HG03097 (cell line): ENCODE results near the gene NDUFB3.
"Not testable (repeated sequence)": the region's sequence is repeated elsewhere in the genome, so short reads cannot be mapped to it uniquely, and the experiment has no call there.

Experiments used
- ATAC-seq: cut with Tn5 transposase; IDR thresholded peaks from one replicate; pipeline ENCODE4 v1.9.1; 2021; ENCODE audit not compliant: unreplicated experiment, low FRiP score

The NDUFB3 gene

DNA sequence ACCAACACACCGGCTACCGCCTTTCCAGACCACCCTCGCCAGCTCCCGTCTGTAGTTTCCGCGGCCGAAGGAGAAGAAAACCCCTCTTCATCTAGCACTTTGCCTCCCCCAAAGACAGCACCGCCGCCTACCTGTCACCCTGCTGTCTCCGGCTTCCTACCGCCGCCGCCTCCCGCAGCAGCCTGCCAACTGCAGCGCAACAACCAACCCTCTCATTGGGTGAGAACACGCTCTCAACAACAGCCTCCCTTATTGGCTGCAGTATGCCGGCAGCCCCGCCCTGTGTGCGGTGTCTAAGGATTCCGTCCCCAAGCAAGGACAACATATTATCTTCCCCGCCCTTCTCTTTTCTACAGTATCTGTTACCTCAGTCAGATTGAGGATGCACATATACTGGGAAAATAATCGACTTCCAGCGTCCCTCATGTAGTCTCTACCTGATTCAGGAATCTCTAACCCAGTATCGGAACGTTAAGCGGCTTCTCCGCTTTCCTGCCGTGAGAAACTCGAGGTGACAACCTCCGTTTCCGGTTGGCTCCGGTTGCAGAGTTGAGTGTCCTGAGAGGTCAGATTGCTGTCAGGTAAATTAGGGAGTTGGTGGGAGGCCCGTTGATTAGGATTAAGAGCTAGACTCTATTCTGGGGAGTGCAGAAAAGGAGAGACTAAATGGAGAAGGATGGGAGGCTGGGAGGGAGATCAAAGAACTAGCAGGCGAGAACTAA, at the start of gene NDUFB3, which contains the start of gene HYCC2:
NDUFB3 (plus strand) TSS at position 523 of the 722 bp plus-strand sequence. CDS start 6,882 bp downstream, outside the sequence.
HYCC2 (minus strand) TSS at position 193 of the 722 bp plus-strand sequence. CDS start 47,662 bp downstream, outside the sequence.
- ATAC-seq, result peak; percentile 92

DNA sequence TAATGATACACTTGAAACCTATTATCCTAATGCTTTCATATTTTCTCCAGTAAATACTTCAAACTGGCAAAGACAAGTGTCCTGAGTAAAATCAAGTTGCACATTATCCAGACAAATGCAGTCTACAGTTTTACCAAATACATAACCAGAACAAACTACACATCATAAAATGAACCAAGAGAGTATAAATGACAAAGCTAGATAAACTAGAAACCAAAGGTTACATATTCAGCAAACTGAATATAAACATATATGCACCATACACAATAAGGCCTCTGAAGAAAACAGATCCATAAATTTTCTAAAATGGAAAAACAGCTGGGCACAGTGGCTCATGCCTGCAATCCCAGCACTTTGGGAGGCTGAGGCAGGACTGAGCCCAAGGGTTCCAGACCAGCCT, 47.3 kb upstream of the NDUFB3 start:
- no peak for ATAC-seq

DNA sequence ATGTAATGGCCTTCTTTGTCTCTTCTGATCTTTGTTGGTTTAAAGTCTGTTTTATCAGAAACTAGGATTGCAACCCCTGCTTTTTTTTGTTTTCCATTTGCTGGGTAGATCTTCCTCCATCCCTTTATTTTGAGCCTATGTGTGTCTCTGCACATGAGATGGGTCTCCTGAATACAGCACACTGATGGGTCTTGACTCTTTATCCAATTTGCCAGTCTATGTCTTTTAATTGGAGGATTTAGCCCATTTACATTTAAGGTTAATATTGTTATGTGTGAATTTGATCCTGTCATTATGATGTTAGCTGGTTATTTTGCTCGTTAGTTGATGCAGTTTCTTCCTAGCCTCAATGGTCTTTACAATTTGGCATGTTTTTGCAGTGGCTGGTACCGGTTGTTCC, 37.4 kb upstream of the NDUFB3 start:
- not testable (repeated sequence) for ATAC-seq

DNA sequence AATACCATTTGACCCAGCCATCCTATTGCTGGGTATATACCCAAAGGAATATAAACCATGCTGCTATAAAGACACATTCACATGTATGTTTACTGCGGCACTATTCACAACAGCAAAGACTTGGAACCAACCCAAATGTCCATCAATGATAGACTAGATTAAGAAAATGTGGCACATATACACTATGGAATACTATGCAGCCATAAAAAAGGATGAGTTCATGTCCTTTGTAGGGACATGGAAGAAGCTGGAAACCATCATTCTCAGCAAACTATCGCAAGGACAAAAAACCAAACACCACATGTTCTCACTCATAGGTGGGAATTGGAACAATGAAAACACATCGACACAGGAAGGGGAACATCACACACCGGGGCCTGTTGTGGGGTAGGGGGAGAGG, 33.4 kb upstream of the NDUFB3 start:
- not testable (repeated sequence) for ATAC-seq

GRCh38 chr2:201038855-201039254, 32.9 kb upstream of the NDUFB3 start:
- no peak for ATAC-seq

DNA sequence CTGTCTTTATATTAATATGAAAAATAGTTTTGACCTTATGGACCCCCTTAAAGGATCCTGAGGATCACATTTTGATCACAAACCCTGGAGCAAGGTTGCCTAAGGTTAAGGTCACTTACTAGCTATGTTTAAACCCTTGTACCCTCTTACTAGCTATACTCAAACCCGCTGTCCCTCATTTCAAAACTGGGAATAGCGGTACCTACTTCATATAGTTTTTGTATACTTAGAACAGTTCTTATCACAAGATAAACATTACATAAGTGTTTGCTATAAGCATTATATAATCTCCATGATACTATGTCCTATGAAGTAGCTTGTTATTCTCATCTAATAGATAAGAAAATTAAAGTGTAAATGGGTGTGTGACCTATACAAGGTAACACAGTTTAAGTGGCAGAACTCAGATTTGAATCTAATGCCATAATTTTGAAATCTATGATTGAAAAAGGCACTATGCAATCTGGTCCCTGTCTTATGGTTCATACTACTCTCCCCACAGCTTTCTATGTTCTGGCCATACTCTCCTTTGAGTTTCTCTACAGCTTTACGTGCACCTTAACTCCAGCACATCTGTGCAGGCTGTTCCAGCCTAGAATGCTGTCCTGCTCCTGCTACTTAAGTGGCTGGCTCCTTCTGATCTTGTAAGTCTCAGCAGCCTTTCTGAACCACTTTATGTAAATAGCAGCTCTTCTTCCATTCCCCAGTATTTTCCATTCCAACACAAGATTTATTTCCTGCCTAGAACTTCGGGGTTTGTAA, 30.8 kb upstream of the NDUFB3 start:
- no peak for ATAC-seq

- not testable (repeated sequence) for ATAC-seq
Observed at GRCh38 chr2:201042451-201042850, 29.4 kb upstream of the NDUFB3 start.

- not testable (repeated sequence) for ATAC-seq
Observed at GRCh38 chr2:201043050-201043449, 28.8 kb upstream of the NDUFB3 start.

DNA sequence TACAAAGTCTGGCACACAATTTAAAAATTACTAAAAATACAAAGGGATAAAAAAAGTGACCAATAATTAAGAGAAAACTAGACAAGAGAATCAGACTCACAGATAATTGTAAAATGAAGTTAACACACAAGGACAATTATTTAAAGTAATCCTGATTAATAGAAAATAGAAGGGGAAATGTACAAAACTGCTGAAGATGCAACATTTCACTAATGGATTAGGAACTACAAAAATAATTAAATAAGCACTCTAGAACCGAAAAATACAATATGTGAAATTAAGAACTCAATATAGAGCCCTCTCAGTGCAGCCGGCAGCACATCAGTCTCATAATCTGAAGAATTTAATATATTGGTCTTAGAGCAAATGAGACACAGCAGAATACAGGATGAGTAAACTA, 24.9 kb upstream of the NDUFB3 start:
- ATAC-seq, result no peak

- no peak for ATAC-seq
Observed at GRCh38 chr2:201049455-201049854, 22.3 kb upstream of the NDUFB3 start.

DNA sequence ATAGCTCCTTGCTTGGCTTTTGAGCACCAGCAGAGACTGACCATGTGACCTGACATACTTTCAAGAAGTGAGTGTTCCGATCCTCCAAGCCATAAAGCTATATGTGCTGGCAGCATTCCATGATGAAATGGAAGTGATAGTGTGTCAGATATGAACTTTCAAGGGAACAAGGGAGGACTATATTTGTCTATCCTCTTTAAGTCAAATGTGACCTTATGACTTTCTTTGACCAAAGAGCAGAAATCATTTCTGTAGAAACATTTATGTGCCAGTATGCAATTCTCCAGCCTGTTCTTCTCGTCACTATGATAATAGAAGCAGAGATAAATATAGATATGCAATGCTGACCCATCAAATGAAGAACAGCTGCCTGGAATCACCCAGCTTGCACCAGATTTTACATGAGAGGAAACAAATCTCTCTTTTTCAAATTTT, 14.7 kb upstream of the NDUFB3 start:
- no peak for ATAC-seq

- ATAC-seq, result no peak
Observed at GRCh38 chr2:201057715-201058248, 14.0 kb upstream of the NDUFB3 start.

GRCh38 chr2:201058914-201059313, 12.9 kb upstream of the NDUFB3 start:
- ATAC-seq, result no peak

DNA sequence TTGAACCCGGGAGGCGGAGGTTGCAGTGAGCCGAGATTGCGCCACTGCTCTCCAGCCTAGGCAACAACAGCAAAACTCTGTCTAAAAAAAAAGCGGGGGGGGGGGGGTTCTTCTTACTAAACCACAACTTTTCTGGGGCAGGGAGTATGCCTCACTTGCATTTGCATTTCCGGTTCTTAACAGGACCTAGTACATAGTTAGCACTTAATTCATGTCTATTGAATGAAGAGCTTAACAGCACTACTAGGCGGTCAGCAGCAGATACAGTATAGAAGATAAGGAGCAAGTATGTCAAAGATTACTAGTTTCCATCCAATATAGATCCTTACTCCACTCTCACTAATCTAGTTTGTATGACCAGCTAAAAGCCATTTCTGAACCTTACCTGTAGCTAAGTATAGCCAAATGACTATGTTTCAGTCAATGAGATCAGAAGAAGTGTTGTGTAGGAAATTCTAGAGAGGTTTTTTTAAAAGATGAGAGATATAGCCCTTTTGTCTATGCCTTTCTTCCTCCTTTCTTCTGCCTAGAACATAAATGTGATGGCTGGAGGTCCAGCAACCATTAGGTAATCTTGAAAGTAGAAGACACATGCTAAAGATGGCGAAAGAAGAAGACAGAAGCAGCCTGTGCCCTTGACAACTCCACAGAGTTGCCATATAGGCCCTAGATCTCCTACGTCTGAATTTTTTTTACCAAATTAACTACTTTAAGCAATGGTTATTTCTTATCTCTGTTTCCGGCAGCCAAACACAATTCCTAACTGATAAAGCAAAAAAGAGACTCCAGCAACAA, 11.6 kb upstream of the NDUFB3 start:
- ATAC-seq, result no peak

GRCh38 chr2:201063516-201063915, 8.3 kb upstream of the NDUFB3 start:
- ATAC-seq, result not testable (repeated sequence)

GRCh38 chr2:201064797-201065329, 6.9 kb upstream of the NDUFB3 start:
- ATAC-seq, result no peak

- peak; percentile 19 for ATAC-seq
Observed at GRCh38 chr2:201070948-201071478, 788 bp upstream of the NDUFB3 start.

GRCh38 chr2:201072201-201072530, 365 bp downstream of the NDUFB3 start:
- peak; percentile 3 for ATAC-seq

GRCh38 chr2:201073071-201073470, 1.3 kb downstream of the NDUFB3 start:
- ATAC-seq, result no peak

DNA sequence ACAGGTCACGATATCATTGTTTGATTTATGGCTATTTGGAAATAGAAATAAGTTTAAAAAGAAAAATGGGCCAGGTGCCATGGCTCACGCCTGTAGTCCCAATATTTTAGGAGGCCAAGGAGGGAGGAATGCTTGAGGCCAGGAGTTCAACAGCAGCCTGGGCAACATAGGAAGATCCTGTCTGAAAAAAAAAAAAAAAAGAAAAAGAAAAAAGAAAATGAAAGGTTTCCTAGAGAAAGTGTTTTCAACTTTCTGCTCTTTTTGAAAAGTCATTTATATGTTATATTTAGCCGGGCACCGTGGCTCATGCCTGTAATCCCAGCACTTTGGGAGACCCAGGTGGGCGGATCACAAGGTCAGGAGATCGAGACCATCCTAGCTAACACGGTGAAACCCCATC, 3.2 kb downstream of the NDUFB3 start:
- no peak for ATAC-seq
